Measurements from ENCODE around the gene RAB3B. TPM values are rescaled to one million over a fixed set of nuclear protein-coding genes. Genes with fewer than 3 reads are reported as not detected.
"Not testable (repeated sequence)": the region's sequence is repeated elsewhere in the genome, so short reads cannot be mapped to it uniquely, and the experiment has no call there.

Gene RAB3B
- polyA plus RNA-seq, 1 donor, result 0.15 TPM

DNA sequence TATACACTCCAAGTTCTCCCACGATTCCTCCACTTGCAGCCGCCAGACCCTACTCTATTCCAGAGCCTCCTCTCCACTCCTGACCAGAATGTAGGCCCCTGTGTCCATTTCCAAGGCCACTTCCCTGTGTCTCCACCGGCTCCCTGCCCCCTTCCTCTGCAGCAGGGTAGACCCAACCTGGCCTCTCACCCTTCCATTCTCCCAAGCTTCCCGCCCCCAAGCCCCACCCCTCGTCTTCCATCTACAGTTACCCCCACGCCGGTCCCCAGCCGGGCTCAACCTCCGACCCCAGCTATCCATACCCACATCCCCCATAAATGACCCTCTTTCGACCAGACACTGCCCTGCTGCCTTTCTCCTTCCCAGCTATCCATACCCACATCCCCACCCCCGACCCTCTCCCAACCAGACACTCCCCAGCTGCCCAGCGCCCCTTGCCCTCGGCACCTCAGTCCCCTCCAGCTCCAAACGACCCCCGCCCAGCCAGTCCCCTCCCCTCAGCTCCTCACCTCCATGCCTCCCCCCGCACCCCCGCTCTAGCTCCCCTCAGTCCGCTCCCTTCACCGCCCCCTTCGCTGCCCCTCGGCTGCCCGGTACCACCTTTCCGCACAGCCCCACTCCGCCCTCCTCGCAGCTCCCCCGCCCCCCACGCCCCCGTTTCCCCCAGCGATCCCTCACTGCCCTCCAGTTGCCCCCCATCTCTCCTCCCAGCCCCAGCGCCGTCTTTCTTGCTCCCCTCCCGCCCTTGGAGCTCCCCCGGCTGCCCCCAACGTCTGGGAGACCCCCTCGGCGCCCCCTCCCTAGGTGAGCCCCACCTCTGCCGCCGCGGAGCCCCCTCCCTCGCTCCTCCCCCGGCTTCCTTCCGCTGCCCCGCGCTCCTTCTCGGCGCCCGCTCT is 670 bp downstream of the RAB3B start:
- DNase-seq (ENCODE audit: low read depth), result no peak

DNA sequence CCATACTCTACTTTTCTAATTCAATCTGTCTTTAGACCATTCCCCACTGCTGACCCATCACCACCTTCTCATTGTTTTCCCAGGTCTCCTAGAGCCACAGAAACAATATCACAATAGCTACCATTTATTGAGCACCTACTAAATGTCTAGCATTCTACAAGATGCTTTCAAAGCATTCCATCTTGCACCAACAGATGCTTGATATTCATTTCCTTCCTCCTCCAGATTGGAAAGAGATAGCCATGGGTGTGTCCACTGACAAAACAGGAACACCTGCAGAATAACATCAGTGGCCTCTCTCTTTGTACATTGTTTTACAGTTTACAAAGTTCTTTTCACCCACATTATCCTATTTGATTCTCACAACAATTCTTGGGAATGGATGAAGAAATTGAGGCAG is 2.2 kb downstream of the RAB3B start:
- DNase-seq (ENCODE audit: low read depth), result no peak

GRCh38 chr1:51986718-51987117 is 3.8 kb downstream of the RAB3B start:
- DNase-seq (ENCODE audit: low read depth), result no peak

GRCh38 chr1:51982161-51982560 is 8.3 kb downstream of the RAB3B start:
- DNase-seq (ENCODE audit: low read depth), result no peak

- no peak for DNase-seq (ENCODE audit: low read depth)
Observed at GRCh38 chr1:51981555-51981954, 8.9 kb downstream of the RAB3B start.

- no peak for DNase-seq (ENCODE audit: low read depth)
Observed at GRCh38 chr1:51978099-51978498, 12.4 kb downstream of the RAB3B start.

GRCh38 chr1:51976846-51977602 is 13.5 kb downstream of the RAB3B start:
- no peak for DNase-seq (ENCODE audit: low read depth)

- DNase-seq (ENCODE audit: low read depth), result no peak
Observed at GRCh38 chr1:51973587-51974474, 16.7 kb downstream of the RAB3B start.

DNA sequence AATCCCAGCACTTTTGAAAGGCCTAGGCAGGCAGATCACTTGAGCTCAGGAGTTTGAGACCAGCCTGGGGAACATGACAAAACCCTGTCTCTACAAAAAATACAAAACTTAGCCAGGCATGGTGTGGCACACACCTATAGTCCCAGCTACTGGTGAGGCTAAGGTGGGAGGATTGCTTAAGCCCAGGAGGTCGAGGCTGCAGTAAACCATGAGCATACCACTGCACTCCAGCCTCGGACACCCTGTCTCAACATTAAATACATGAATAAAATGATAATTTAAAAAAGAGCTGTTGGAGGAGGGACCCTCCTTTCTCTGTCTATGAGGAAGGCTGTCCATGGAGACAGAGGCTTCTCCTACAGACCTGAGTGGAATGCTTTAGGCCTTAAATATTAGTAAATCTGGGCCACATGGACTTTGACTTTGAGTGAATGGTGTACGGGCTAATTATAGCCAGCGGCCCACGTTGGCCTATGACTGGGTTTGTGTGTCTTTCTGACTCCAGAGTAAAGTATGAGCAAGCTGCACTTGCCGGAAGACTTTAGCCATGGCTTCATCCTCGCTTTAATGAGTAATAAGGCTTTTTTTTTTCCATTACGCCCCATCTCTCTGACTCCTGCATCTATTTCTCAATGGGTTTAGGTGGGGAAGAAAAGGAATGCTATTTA is 21.3 kb downstream of the RAB3B start:
- DNase-seq (ENCODE audit: low read depth), result no peak

DNA sequence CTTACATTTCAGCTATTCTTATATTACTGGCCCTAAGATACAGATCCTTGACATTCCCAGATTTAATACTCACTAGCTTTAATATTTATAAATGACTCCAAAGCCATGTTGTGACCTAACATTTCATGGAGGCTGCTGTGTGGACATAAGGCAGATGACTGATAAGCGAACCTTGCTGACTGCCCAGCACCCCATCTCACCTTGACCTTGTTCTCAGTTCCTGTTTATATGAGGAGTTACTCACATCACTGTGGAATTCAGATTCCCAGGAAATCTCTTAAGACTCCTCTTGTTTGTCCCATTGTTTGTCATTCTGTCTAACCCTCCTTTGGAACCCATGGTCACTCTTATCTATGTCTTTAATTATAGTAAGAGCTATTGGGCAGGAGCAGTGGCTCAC is 21.9 kb downstream of the RAB3B start:
- no peak for DNase-seq (ENCODE audit: low read depth)

DNA sequence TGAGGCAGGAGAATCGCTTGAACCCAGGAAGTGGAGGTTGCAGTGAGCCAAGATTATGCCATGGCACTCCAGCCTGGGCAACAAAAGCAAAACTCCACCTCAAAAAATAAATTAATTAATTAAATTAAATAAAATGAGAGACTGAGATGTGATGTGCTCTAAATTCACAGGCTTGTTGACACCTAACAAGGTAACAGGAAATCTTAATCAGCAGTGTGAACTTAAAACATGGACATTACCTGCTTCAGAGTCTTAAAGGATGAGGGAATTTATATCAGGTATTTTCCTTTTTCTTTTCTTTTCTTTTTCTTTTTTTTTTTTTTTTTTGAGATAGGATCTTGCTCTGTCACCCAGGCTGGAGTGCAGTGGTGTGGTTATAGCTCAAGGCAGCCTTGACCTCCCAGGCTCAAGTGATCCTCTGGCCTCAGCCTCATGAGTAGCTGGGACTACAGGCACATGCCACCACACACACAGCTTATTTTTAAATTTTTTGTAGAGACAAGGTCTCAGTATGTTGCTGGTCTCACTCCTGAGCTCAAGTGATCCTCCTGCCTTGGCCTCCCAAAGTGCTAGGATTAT is 23.2 kb downstream of the RAB3B start:
- not testable (repeated sequence) for DNase-seq (ENCODE audit: low read depth)

DNA sequence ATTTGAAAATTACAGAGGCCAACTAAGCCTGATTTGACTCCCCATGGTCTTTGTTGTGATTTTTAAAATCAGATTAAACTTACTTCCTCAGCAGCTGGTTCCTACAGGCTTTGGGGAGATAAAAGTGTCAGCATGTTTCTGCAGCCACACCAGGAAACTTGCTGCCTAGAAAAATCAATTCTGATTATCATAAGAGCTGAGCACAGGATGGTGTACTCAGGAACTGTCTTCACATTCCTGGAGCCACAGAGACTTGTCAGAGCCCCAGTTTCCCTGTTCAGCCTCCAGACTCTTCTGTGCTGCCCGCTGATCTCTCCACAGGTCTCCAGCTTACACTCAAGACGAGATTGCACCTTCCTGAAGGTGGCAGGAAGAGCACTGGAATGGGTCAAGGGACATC is 23.9 kb downstream of the RAB3B start:
- no peak for DNase-seq (ENCODE audit: low read depth)

- DNase-seq (ENCODE audit: low read depth), result no peak
Observed at GRCh38 chr1:51964309-51964696, 26.2 kb downstream of the RAB3B start.

GRCh38 chr1:51963592-51964308 is 26.8 kb downstream of the RAB3B start:
- no peak for DNase-seq (ENCODE audit: low read depth)

- no peak for DNase-seq (ENCODE audit: low read depth)
Observed at GRCh38 chr1:51962486-51963356, 27.8 kb downstream of the RAB3B start.

- no peak for DNase-seq (ENCODE audit: low read depth)
Observed at GRCh38 chr1:51961954-51962353, 28.5 kb downstream of the RAB3B start.

GRCh38 chr1:51961231-51961630 is 29.3 kb downstream of the RAB3B start:
- no peak for DNase-seq (ENCODE audit: low read depth)

DNA sequence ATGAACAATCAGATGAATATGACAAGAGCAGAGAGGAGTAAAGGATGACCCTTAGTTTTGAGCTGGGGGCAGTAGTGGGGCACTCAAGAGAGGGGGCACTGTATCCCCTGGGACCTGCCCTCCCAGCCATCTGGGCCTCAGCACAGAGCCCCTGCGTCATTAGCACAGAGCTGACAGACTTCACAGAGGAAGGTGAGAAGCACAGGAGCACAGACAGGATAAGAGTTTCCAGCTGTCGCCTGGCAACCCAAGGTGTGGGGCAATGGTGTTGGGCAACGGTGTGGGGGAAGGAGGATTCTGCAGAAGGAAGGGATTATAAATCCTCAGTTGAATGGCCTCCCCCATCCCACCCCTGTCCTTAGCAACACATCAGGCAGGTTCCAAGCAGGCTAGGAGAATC is 30.2 kb downstream of the RAB3B start:
- no peak for DNase-seq (ENCODE audit: low read depth)

GRCh38 chr1:51958824-51959223 is 31.7 kb downstream of the RAB3B start:
- DNase-seq (ENCODE audit: low read depth), result no peak
